Ovary (tissue), 9 donors: ENCODE data around the gene INPP5B. TPM values are rescaled to one million over a fixed set of nuclear protein-coding genes. Genes with fewer than 3 reads are reported as not detected.
A peak's percentile ranks its signal among the peaks of the same experiment; 100 is the strongest.

Source experiments
- DNase-seq, 5 donors: peaks; one replicate each; pipeline ENCODE4 v3.0.0-alpha.2; 2019 to 2020
- H3K27ac ChIP-seq, 2 donors: fragments of 200-600 bp; one replicate each; pipeline versions ENCODE4 v1.5.1 to v1.8.0; 2019 to 2022
- H3K27me3 ChIP-seq: fragments of 200-600 bp; one replicate; pipeline ENCODE4 v1.8.0; 2022
- H3K36me3 ChIP-seq: fragments of 200-600 bp; sonication (generic); one replicate; pipeline ENCODE4 v1.5.1; 2019
- H3K4me1 ChIP-seq: one replicate; pipeline ENCODE4 v1.8.1; 2013; ENCODE audit warnings: mild to moderate bottlenecking, moderate library complexity; ENCODE audit not compliant: insufficient read depth
- H3K4me3 ChIP-seq: fragments of 200-600 bp; sonication (generic); one replicate; pipeline ENCODE4 v1.5.1; 2017
- H3K9me3 ChIP-seq, 2 donors: fragments of 200-600 bp in 1 of 2; sonication (generic) in 1 of 2; one replicate each; pipeline versions ENCODE4 v1.5.1 to v1.8.1; 2013 to 2019; ENCODE audit warnings: mild to moderate bottlenecking in 1 of 2, moderate library complexity in 1 of 2
- CTCF ChIP-seq, 3 donors: fragments of 450-650 bp in 2 of 3; fragments of 200-600 bp in 1 of 3; IDR thresholded peaks; one replicate each; pipeline versions ENCODE4 v1.5.1 to v1.8.0; 2016 to 2022; ENCODE audit warnings: antibody characterized with exemption in 3 of 3, mild to moderate bottlenecking in 1 of 3
- EP300 ChIP-seq: sonication (generic); formaldehyde crosslinking; IDR thresholded peaks from one replicate; pipeline ENCODE4 v1.6.1; 2017; ENCODE audit warnings: antibody characterized with exemption
- POLR2A ChIP-seq: fragments of 450-650 bp; IDR thresholded peaks from one replicate; pipeline ENCODE4 v1.6.1; 2017; ENCODE audit warnings: antibody characterized with exemption, mild to moderate bottlenecking, moderate library complexity
- WGBS, 3 donors: extraction: QIAGEN DNeasy Blood & Tissue Kit in 1 of 3; methylation state at CpG; one replicate each; pipeline versions ENCODE4 v1.1.5 to v1.1.7; 2013 to 2017; 5-methylcytosine and 5-hydroxymethylcytosine counted together
- intact Hi-C, 4 donors: fragments of 100-400 bp; cut with DNase I; formaldehyde crosslinking; loops; one replicate each; pipeline versions ENCODE4 v1.11.0 to v1.15.1; 2022 to 2023
- polyA plus RNA-seq, 2 donors: library from polyadenylated mRNA; stranded (reverse); fragments of 200-250 nt in 1 of 2; fragments of 350-450 nt in 1 of 2; fragmentation: Illumina TruSeq in 1 of 2; extraction: RNeasy Lipid Tissue Mini Kit (QIAGEN cat#74804) in 1 of 2; gene quantifications; one replicate each; pipeline ENCODE4 v1.2.3, GENCODE V29; 2013 to 2014
- total RNA-seq, 7 donors: library from RNA; depleted of rRNA in 2 of 7; stranded (reverse); fragments of >200 nt in 2 of 7; fragmentation: NEBNext Ultra II Directional in 3 of 7; extraction: Animal tissue kit (Norgen Biotek cat#: 25700) in 3 of 7; gene quantifications; one replicate each; pipeline versions ENCODE4 v1.1.0 to v1.2.4, GENCODE V29; 2016 to 2023
- donor health status: DM: no; HTN: no; CAD: no; lungs with moderate emphysema.
- donor health status: DM: no; HTN: no; CAD: no.
- donor health status: Bipolar disorder and iron deficiency.
- donor health status: DM: yes; HTN: yes; CAD: no.
- donor health status: DM: no; HTN: no; CAD: no.
- donor health status: DM: yes; HTN: yes; CAD: no.

Gene INPP5B
- total and polyA plus RNA-seq, 9 donors, result 23.2 to 68.5 (median 33.5) TPM

- intact Hi-C loops, result no loop called here
- peak overlapping the region in 1 of 2 donors; percentile 24 for H3K27ac ChIP-seq
- no peak for DNase-seq
- H3K9me3 ChIP-seq, result no peaks in the 10 kb centered on the region
- no peaks in the 10 kb centered on the region for H3K27me3 ChIP-seq
- TF ChIP-seq POLR2A, result no peak
- no peak for TF ChIP-seq EP300
- no peak for TF ChIP-seq CTCF (IDR thresholded peaks at IDR 0.05)
- peaks cover 18% of the 10 kb centered on the region for H3K4me1 ChIP-seq
- H3K4me3 ChIP-seq, result no peak overlapping the region
- WGBS, 3 donors, result 77 to 85% (median 83%) methylated on average over 2 of the region's 2 CpGs
- no peaks in the 10 kb centered on the region for H3K36me3 ChIP-seq
These were observed 95.1 kb downstream of the INPP5B start for GRCh38 chr1:37851782-37852210.

- Histone ChIP-seq H3K4me1 (peaks cover 18% of the 10 kb centered on the region), H3K4me3 (no peak overlapping the region), H3K27me3 (no peaks in the 10 kb centered on the region), H3K9me3 (no peaks in the 10 kb centered on the region), H3K36me3 (no peaks in the 10 kb centered on the region), H3K27ac (peak overlapping the region in 1 of 2 donors; percentile 24)
- no peak for DNase-seq
- no peak for TF ChIP-seq CTCF (IDR thresholded peaks at IDR 0.05)
- TF ChIP-seq EP300, result no peak
- TF ChIP-seq POLR2A, result no peak
- intact Hi-C loops, result no loop called here
These were observed 95.6 kb downstream of the INPP5B start for GRCh38 chr1:37851262-37851661.

- no peaks in the 10 kb centered on the region for H3K9me3 ChIP-seq
- no peak overlapping the region for H3K4me3 ChIP-seq
- intact Hi-C loops, result no loop called here
- H3K4me1 ChIP-seq, result peaks cover 17% of the 10 kb centered on the region
- H3K36me3 ChIP-seq, result no peaks in the 10 kb centered on the region
- no peak for TF ChIP-seq CTCF (IDR thresholded peaks at IDR 0.05)
- no peak for TF ChIP-seq EP300
- TF ChIP-seq POLR2A, result no peak
- no peaks in the 10 kb centered on the region for H3K27me3 ChIP-seq
- peak overlapping the region in 1 of 2 donors; percentile 24 for H3K27ac ChIP-seq
- WGBS, 3 donors, result 16 to 55% (median 24%) methylated on average over 6 of the region's 6 CpGs
- no peak for DNase-seq
These were observed 96.4 kb downstream of the INPP5B start for GRCh38 chr1:37850352-37850955.

GRCh38 chr1:37849480-37849879 lies 97.4 kb downstream of the INPP5B start:
- no peak for DNase-seq
- H3K4me1 ChIP-seq, result peaks cover 17% of the 10 kb centered on the region
- TF ChIP-seq CTCF (IDR thresholded peaks at IDR 0.05) (no peak), POLR2A (no peak), EP300 (no peak)
- H3K4me3 ChIP-seq, result no peak overlapping the region
- no peaks in the 10 kb centered on the region for H3K9me3 ChIP-seq
- intact Hi-C loops, result no loop called here
- no peak overlapping the region for H3K27ac ChIP-seq
- H3K36me3 ChIP-seq, result no peaks in the 10 kb centered on the region
- no peaks in the 10 kb centered on the region for H3K27me3 ChIP-seq
- WGBS, 3 donors, result 94 to 96% (median 94%) methylated on average over 3 of the region's 3 CpGs
